Measurements from ENCODE around the gene DCUN1D5.

DNA sequence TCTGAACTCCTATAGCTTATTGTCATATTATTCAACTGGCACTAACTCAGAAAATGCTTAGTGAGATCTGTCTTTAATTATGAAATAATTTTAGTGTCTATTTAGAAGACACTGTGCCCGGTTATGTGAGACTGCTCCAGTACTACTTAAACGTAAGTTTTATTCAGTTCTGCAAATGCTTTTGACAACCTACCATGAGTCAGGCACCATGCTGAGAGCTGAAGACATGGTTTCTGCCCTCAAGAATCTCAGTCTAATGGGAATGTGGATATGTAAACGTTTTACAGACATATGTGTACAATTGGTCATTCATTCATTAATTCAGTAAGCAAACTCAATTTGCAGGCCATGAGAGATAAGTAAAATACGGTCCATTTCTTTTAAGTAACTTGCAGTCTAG, 40.0 kb downstream of the DCUN1D5 start:
- TF ChIP-seq RAD21 (IDR thresholded peaks at IDR 0.05 in 1 of 2, conservative IDR thresholded peaks at IDR 0.05 in 1 of 2; ENCODE audit: low read depth in 2 of 2, low read length in 2 of 2) (no peak), RFX5 (IDR thresholded peaks at IDR 0.05; ENCODE audit: borderline replicate concordance, low read depth, low read length) (no peak), JUND (IDR thresholded peaks at IDR 0.05; ENCODE audit: low read length) (no peak), KDM1A (IDR thresholded peaks at IDR 0.05; ENCODE audit: borderline replicate concordance, low read length) (no peak), CTCF (IDR thresholded peaks at IDR 0.05; ENCODE audit: control extremely low read depth in 1 of 3, insufficient read depth in 1 of 3, low read depth in 1 of 3, low read length in 3 of 3) (no peak)
